Measurements from ENCODE around the gene ATP2B2. TPM values are rescaled to one million over a fixed set of nuclear protein-coding genes. Genes with fewer than 3 reads are reported as not detected.

The ATP2B2 gene
- total RNA-seq, 1 experiment from 2014 or later = not detected

DNA sequence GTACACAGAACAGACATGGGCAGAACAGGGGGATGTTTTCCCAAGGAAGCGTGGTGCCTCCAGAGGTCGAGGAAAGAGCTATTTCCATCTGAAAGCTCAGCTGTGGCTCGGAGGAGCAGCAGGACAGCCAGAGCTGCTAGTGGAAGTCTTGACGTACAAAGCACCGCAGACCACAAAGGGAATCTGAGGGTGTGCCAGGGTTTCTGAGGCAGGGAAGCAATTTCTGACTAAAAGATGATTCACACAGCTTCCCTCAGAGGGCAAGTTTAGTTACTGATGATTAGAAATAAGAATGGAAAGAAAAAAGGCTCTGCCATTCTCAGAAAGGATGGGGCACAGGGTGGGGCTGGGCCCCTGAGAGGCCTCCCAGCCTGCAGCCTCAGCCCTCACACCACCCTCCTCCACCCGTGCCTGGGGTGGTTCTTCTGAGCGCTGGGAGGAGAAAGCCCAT lies 138.7 kb downstream of the ATP2B2 start:
- ATAC-seq = peak; percentile 85
- POLR2A ChIA-PET = no interaction called here
- intact Hi-C loops (cut with micrococcal nuclease) = no loop called here

DNA sequence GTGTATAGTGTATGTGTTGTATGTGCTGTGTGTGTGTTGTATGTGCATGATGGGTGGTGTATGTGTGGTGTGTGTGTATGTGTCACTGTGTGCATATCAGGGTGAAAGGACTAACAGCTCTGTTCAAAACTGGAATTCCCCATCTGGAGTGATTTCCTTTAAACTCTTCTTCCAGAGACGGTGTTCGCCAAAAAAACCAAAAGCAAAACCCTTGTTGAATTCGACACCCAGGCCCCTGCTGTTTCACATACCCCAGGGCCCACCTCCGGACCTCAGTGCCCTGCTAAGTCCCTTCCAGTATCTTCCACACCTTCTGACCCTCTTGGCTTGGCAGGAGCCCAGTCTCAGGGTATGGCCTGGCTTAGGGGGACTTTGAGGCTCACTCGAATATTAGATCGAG lies 139.6 kb downstream of the ATP2B2 start:
- peaks cover 8% of the 10 kb centered on the region; the same call in 1 of the 2 replicates for H3K27me3 ChIP-seq (ENCODE audit: insufficient read depth, low read length)
- no peaks in the 10 kb centered on the region for H3K79me2 ChIP-seq (ENCODE audit: insufficient read depth, low read length)
- no peak overlapping the region for H3K4me3 ChIP-seq (replicated peaks in 1 of 2; ENCODE audit: low read depth in 1 of 2, low read length in 2 of 2)
- no peak overlapping the region for H3K27ac ChIP-seq (ENCODE audit: low read depth, low read length)
- H3K9ac ChIP-seq (ENCODE audit: low read length) = no peak overlapping the region
- no peaks in the 10 kb centered on the region for H3K36me3 ChIP-seq (ENCODE audit: control insufficient read depth in 1 of 2, insufficient read depth in 2 of 2, low read length in 2 of 2)
- H3K4me1 ChIP-seq (ENCODE audit: control insufficient read depth in 1 of 2, insufficient read depth in 2 of 2, low read length in 2 of 2) = peaks cover 20 to 35% of the 10 kb centered on the region in 2 experiments
- RAD21 ChIA-PET (ENCODE audit: low non-redundant PET in 1 of 2, low total read pairs in 2 of 2, uncharacterized antibody in 2 of 2, unreplicated experiment in 2 of 2) = no interaction called here
- ATAC-seq = no peak
- DNase-seq (ENCODE audit: low read depth, low spot score) = no peak
- no peaks in the 10 kb centered on the region for H3K9me3 ChIP-seq (ENCODE audit: control insufficient read depth in 1 of 2, insufficient read depth in 1 of 2, low read depth in 1 of 2, low read length in 2 of 2)
- POLR2A ChIA-PET = no interaction called here
- no TSS peak for BruUV-seq (replicated peaks)
- peak overlapping the region; percentile 68 for H3K4me2 ChIP-seq (ENCODE audit: low read length)
- CTCF ChIA-PET = no interaction called here
- H4K20me1 ChIP-seq (ENCODE audit: insufficient read depth) = no peaks in the 10 kb centered on the region
- H3K9me2 ChIP-seq (ENCODE audit: insufficient read depth) = no peaks in the 10 kb centered on the region
- intact Hi-C loops (cut with micrococcal nuclease) = no loop called here
- H2AFZ ChIP-seq (ENCODE audit: low read depth, low read length, poor library complexity, severe bottlenecking) = peak overlapping the region; percentile 75
- TF ChIP-seq SIN3A (IDR thresholded peaks at IDR 0.05; ENCODE audit: low read depth) (no peak), ZNF274 (IDR thresholded peaks at IDR 0.05; ENCODE audit: low read depth, low read length) (no peak), YY1 (IDR thresholded peaks at IDR 0.05; ENCODE audit: extremely low read depth, insufficient replicate concordance, low read depth, low read length) (no peak), ZFX (IDR thresholded peaks at IDR 0.05) (no peak), ELF1 (IDR thresholded peaks at IDR 0.05; ENCODE audit: borderline replicate concordance, low read depth) (no peak), SP1 (IDR thresholded peaks at IDR 0.05; ENCODE audit: low read depth) (no peak), POLR2A (IDR thresholded peaks at IDR 0.05; ENCODE audit: borderline replicate concordance, extremely low read depth, insufficient read depth, insufficient read length) (no peak), CBX3 (IDR thresholded peaks at IDR 0.05; ENCODE audit: low read depth) (no peak), CEBPB (IDR thresholded peaks at IDR 0.05; ENCODE audit: low read depth) (no peak), SRF (IDR thresholded peaks at IDR 0.05; ENCODE audit: low read depth) (no peak), JUND (IDR thresholded peaks at IDR 0.05) (no peak), EZH2phosphoT487 (IDR thresholded peaks at IDR 0.05; ENCODE audit: borderline replicate concordance) (no peak), TCF7L2 (IDR thresholded peaks at IDR 0.05; ENCODE audit: borderline replicate concordance, extremely low read depth, insufficient read depth, insufficient read length) (no peak), POLR2AphosphoS5 (IDR thresholded peaks at IDR 0.05; ENCODE audit: low read depth, low read length) (no peak), EZH2 (IDR thresholded peaks at IDR 0.05) (no peak)
- TF ChIP-seq, protein P1, sequence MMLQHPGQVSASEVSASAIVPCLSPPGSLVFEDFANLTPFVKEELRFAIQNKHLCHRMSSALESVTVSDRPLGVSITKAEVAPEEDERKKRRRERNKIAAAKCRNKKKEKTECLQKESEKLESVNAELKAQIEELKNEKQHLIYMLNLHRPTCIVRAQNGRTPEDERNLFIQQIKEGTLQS (IDR thresholded peaks at IDR 0.05) = no peak

More for the DNA sequence above, 138.7 kb downstream of the ATP2B2 start:
- H4K20me1 ChIP-seq (ENCODE audit: insufficient read depth) = no peaks in the 10 kb centered on the region
- DNase-seq (ENCODE audit: low read depth, low spot score) = peak; percentile 90
- TF ChIP-seq JUND (IDR thresholded peaks at IDR 0.05) = peak; percentile 87
- TF ChIP-seq, protein P1 (IDR thresholded peaks at IDR 0.05) = no peak
- TF ChIP-seq POLR2AphosphoS5 (IDR thresholded peaks at IDR 0.05; ENCODE audit: low read depth, low read length) = peak; percentile 49; the same call in 1 of the 2 replicates
- peak; percentile 84 for TF ChIP-seq SIN3A (IDR thresholded peaks at IDR 0.05; ENCODE audit: low read depth)
- TF ChIP-seq CBX3 (IDR thresholded peaks at IDR 0.05; ENCODE audit: low read depth) = peak; percentile 94
- TF ChIP-seq SRF (IDR thresholded peaks at IDR 0.05; ENCODE audit: low read depth) = peak; percentile 48
- peak; percentile 17 for TF ChIP-seq TCF7L2 (IDR thresholded peaks at IDR 0.05; ENCODE audit: borderline replicate concordance, extremely low read depth, insufficient read depth, insufficient read length)
- peak; percentile 63 for TF ChIP-seq CEBPB (IDR thresholded peaks at IDR 0.05; ENCODE audit: low read depth)
- peak; percentile 37 for TF ChIP-seq RAD21 (IDR thresholded peaks at IDR 0.05; ENCODE audit: low read depth)
- TF ChIP-seq SP1 (IDR thresholded peaks at IDR 0.05; ENCODE audit: low read depth) = peak; percentile 90
- TF ChIP-seq FOSL1 (IDR thresholded peaks at IDR 0.05; ENCODE audit: low read depth) = peak; percentile 93
- TF ChIP-seq, protein P2, sequence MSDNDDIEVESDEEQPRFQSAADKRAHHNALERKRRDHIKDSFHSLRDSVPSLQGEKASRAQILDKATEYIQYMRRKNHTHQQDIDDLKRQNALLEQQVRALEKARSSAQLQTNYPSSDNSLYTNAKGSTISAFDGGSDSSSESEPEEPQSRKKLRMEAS (IDR thresholded peaks at IDR 0.05) = peak; percentile 73
- TF ChIP-seq ZFX (IDR thresholded peaks at IDR 0.05) = no peak
- no peak for TF ChIP-seq EZH2 (IDR thresholded peaks at IDR 0.05)
- TF ChIP-seq POLR2A (IDR thresholded peaks at IDR 0.05; ENCODE audit: borderline replicate concordance, extremely low read depth, insufficient read depth, insufficient read length) = no peak
- peak overlapping the region; percentile 20; the same call in 1 of the 2 replicates for H3K9ac ChIP-seq (ENCODE audit: low read length)
- H3K79me2 ChIP-seq (ENCODE audit: insufficient read depth, low read length) = no peaks in the 10 kb centered on the region
- peaks cover 25 to 44% of the 10 kb centered on the region in 2 experiments for H3K4me1 ChIP-seq (ENCODE audit: control insufficient read depth in 1 of 2, insufficient read depth in 2 of 2, low read length in 2 of 2)
- RAD21 ChIA-PET (ENCODE audit: low non-redundant PET in 1 of 2, low total read pairs in 2 of 2, uncharacterized antibody in 2 of 2, unreplicated experiment in 2 of 2) = no interaction called here
- CTCF ChIA-PET = interaction anchor here (1.7 kb wide), 1 partner anchor 22 kb away, joined by 5 read pairs; no protein-coding TSS in a partner anchor
- no peaks in the 10 kb centered on the region for H3K9me2 ChIP-seq (ENCODE audit: insufficient read depth)
- H2AFZ ChIP-seq (ENCODE audit: low read depth, low read length, poor library complexity, severe bottlenecking) = peak overlapping the region; percentile 75
- peak overlapping the region; percentile 68 for H3K4me2 ChIP-seq (ENCODE audit: low read length)
- peak overlapping the region; percentile 52 for H3K27ac ChIP-seq (ENCODE audit: low read depth, low read length)
- no peaks in the 10 kb centered on the region for H3K9me3 ChIP-seq (ENCODE audit: control insufficient read depth in 1 of 2, insufficient read depth in 1 of 2, low read depth in 1 of 2, low read length in 2 of 2)
- H3K27me3 ChIP-seq (ENCODE audit: insufficient read depth, low read length) = peaks cover 3% of the 10 kb centered on the region; the same call in 1 of the 2 replicates
- peak overlapping the region in 1 of 2 experiments; percentile 34; a peak in 2 of 4 replicates for H3K4me3 ChIP-seq (replicated peaks in 1 of 2; ENCODE audit: low read depth in 1 of 2, low read length in 2 of 2)
- BruUV-seq (replicated peaks) = no TSS peak
- H3K36me3 ChIP-seq (ENCODE audit: control insufficient read depth in 1 of 2, insufficient read depth in 2 of 2, low read length in 2 of 2) = no peaks in the 10 kb centered on the region

Measured in HCT116 (cell line).